ENCODE measurements around the gene HSP90AA1.

- no peak for TF ChIP-seq BRCA1 (IDR thresholded peaks at IDR 0.05; ENCODE audit: low read depth, low read length)
- TF ChIP-seq, protein P1, sequence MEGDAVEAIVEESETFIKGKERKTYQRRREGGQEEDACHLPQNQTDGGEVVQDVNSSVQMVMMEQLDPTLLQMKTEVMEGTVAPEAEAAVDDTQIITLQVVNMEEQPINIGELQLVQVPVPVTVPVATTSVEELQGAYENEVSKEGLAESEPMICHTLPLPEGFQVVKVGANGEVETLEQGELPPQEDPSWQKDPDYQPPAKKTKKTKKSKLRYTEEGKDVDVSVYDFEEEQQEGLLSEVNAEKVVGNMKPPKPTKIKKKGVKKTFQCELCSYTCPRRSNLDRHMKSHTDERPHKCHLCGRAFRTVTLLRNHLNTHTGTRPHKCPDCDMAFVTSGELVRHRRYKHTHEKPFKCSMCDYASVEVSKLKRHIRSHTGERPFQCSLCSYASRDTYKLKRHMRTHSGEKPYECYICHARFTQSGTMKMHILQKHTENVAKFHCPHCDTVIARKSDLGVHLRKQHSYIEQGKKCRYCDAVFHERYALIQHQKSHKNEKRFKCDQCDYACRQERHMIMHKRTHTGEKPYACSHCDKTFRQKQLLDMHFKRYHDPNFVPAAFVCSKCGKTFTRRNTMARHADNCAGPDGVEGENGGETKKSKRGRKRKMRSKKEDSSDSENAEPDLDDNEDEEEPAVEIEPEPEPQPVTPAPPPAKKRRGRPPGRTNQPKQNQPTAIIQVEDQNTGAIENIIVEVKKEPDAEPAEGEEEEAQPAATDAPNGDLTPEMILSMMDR (IDR thresholded peaks at IDR 0.05; ENCODE audit: control extremely low read depth in 1 of 3, insufficient read depth in 1 of 3, low read depth in 1 of 3, low read length in 3 of 3): no peak
- TF ChIP-seq HDAC6 (IDR thresholded peaks at IDR 0.05; ENCODE audit: low read depth, low read length): no peak
- no peak for TF ChIP-seq CREB1 (IDR thresholded peaks at IDR 0.05)
- no peak for TF ChIP-seq POLR2A (IDR thresholded peaks at IDR 0.05; ENCODE audit: control extremely low read depth in 1 of 2, low read depth in 2 of 2, low read length in 2 of 2)
- no peak for TF ChIP-seq EZH2 (IDR thresholded peaks at IDR 0.05; ENCODE audit: low read depth, low read length, severe bottlenecking)
- no peak for TF ChIP-seq KDM1A (IDR thresholded peaks at IDR 0.05; ENCODE audit: borderline replicate concordance, low read length)
- no peak for TF ChIP-seq POLR2AphosphoS5 (IDR thresholded peaks at IDR 0.05; ENCODE audit: low read depth, low read length)
- no peak for TF ChIP-seq SP1 (IDR thresholded peaks at IDR 0.05; ENCODE audit: low read depth, low read length)
- no peak for TF ChIP-seq NRF1 (IDR thresholded peaks at IDR 0.05; ENCODE audit: low read depth, low read length)
Measured at GRCh38 chr14:102049258-102050025, 37.4 kb downstream of the HSP90AA1 start.

All from H1 (cell line).